ENCODE measurements around the gene CRMP1.

CRMP1 gene

GRCh38 chr4:5919044-5919443, 26.2 kb upstream of the CRMP1 start:
- DNase-seq, result no peak

GRCh38 chr4:5918331-5918985, 25.6 kb upstream of the CRMP1 start:
- no peak for DNase-seq

DNA sequence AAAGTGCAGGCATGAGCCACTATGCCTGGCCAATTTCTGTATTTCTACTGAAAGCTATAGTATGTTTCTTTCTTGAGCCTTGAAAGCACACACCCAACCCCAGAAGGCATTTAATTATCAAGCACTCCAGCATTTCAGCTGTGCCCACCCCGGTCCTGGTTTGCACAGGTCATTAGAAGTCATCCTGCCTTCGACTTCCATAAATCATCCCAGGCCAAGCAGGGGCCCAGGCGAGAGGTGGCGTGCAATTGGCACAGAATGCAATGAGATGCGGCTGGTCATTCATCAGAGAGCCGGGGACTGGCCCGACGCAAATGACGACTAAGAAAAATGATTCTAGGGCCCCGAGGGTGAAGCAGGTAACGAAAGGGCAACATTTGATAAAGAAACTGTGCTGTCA, 24.8 kb upstream of the CRMP1 start:
- DNase-seq, result no peak

- no peak for DNase-seq
Observed at GRCh38 chr4:5916229-5916628, 23.3 kb upstream of the CRMP1 start.

GRCh38 chr4:5913454-5913853, 20.6 kb upstream of the CRMP1 start:
- DNase-seq, result no peak

DNA sequence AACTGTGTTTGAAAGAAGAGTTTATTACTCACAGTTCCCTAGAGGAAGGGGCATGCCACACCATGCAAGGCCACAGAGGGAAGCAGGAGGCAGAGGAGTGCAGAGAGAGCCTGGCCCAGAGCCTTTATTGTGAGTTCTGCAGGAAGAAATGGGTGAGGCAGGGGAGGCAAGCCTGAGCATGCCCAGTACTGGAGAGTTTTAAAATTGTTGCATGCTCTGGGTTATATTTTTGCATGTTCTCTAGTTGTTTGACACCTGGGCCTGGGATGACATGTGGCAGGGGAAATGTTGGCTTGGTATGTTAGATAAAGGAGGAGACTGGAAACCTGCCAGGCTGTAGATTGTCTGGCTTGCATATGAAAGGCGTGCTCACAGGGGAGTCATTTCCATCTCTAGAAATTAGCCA, 19.7 kb upstream of the CRMP1 start:
- no peak for DNase-seq

GRCh38 chr4:5908876-5909427, 16.1 kb upstream of the CRMP1 start:
- DNase-seq, result no peak

GRCh38 chr4:5906191-5906590, 13.3 kb upstream of the CRMP1 start:
- no peak for DNase-seq

DNA sequence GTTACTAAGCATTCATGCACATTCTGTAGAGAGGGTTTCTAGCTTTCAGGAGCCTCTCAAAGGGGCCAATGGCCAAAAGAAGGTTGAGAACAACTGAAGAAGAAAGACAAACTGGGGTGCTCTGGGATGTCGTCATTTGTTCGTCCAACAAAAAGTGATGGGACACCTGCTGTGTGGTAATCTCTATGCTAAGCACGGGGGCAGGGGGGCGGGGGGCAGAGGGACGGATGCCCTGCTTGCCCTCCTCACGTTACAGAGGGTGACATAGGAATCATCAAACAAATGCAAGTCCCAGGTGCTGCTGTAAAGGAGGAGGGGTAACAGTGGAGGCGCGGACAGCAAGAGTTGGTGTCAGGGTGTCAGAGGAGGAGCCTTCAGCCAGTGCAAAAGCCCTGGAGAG, 12.8 kb upstream of the CRMP1 start:
- DNase-seq, result no peak

GRCh38 chr4:5900844-5901243, 8.0 kb upstream of the CRMP1 start:
- no peak for DNase-seq

DNA sequence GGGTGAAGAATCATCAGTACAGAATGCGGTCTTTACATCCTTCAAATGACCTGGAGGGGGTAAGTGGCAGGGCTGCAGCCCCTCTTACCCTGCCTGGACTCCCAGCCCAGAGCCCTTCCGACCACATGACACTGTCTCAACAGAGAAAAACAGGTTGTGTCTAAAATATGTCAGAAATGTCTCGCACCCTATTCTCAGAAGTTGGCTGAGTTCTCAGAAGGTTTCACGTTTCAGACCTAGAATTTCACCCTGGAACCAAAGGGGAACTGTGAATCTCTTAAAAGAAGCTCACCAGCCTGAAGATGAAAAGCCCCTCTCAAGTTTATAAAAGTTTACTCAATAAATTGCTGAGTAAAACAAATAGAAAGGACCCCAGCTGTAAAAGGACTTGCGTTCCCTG, 7.0 kb upstream of the CRMP1 start:
- no peak for DNase-seq

- DNase-seq, result no peak
Observed at GRCh38 chr4:5899396-5899795, 6.5 kb upstream of the CRMP1 start.

DNA sequence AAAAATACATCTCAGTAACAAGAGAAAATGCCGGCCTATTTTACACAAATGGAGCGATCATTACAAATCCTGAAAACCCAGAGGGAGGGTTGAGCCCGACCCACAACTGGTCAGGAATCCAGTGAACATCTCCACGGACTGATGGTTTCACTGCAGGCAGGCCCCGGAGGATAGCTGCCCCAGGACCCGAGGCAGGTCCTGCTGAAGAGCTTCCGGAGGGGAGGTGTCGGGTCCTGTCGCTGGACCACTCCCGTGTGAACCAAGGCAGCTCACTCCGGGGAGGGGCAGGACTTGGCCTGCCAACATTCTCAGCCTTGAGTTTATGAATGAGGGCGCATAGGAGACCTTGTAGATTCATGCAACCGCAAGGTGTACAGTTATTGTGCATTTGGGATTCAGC, 4.8 kb upstream of the CRMP1 start:
- no peak for DNase-seq

GRCh38 chr4:5895287-5895686, 2.4 kb upstream of the CRMP1 start:
- no peak for DNase-seq

- no peak for DNase-seq
Observed at GRCh38 chr4:5894266-5894665, 1.4 kb upstream of the CRMP1 start.

GRCh38 chr4:5893591-5893990, 705 bp upstream of the CRMP1 start:
- DNase-seq, result no peak

DNA sequence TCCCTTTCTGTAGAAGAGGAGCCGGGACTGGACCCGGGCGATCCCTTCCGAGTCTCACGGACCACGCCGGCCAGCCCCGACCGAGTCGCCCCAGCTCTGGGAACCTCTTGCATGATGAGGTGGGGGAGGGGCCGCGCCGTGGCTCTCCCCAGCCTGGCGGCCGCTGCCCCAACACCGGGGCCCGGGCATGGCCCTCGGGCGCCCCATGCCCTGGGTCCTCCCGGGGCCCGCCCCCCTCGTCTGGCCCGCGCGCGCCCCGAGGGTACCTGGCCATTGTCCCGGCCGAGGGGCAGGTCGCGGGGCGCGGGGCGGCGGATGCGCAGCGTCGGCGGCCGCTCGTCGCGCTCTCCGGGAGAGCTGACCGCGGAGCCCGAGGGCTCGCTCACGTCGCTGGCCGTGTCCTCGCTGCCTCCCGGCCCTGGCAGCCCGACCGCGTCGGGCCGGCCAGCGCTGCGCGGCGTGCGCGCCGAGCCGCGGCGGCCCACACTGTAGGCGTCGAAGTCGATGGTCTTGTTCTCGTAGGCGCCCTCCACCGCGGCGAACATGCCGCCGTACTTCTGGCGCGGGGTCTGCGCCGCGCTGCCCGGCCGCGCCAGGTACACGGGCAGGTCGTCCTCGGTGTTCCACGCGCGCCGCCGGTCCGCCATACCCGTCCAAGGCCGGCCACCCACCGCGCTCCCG, 423 bp downstream of the CRMP1 start:
- no peak for DNase-seq

- no peak for DNase-seq
Observed at GRCh38 chr4:5891563-5892322, 1.1 kb downstream of the CRMP1 start.

GRCh38 chr4:5890063-5890727, 2.7 kb downstream of the CRMP1 start:
- DNase-seq, result peak; percentile 10

DNA sequence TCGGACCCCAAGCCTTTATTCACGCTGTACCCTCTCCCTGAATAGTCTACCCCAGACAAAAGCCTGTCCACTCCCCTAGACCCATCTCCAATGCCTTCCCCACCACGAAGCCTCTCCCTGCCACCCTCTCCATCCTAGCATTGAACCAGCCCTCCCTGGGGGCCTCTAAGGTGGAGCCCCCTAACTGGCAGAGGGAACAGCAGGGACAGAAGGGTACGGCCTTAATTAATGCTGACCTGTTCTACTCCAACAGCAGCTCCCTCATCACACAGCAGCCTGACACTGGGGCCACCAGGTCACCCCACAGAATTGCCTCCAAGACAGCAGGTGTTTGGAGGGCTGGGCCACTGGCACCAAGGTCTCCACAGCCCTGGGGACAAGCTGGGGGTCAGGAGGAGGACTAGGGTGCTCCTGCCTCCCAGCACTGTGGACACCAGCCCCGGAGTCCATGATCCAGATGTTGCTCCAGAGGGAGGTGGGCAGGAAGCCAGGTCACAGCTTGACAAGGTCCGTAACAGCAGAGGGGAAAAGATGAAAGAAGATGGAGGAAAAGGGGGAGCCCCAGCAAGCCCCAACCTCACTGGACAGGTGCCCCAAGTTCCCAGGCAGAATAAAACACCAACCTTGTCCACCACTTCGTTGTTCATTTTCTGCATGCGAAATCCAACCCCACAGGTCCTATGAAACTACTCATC, 3.7 kb downstream of the CRMP1 start:
- no peak for DNase-seq

GRCh38 chr4:5888222-5889001, 4.5 kb downstream of the CRMP1 start:
- no peak for DNase-seq
